ENCODE data around the gene HCAR2.
"Not testable (repeated sequence)": the region's sequence is repeated elsewhere in the genome, so short reads cannot be mapped to it uniquely, and the experiment has no call there.

The HCAR2 gene

DNA sequence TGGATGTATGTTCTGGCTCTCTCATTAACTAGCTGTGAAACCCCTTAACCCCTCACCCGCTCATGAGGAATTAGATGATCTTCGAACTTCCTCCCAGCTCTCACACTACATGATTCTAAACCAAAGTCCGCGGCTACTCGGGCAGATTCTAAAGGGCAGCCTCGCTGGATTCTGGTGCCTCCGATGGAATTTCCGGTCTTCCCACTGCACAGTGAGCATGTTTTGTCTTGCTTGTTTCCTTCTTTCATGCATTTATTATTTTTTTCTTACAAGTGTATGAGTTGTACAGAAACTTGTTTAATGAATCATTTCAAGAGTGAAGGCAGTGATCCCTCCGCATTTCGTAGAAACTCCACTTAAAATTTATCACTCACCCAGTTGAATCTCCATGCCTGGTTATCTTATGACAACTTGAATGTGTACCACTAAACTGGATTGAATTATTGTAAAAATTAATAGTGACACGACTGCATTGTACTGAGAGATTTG lies 17.9 kb upstream of the HCAR2 start:
- Histone ChIP-seq H2AFZ (ENCODE audit: low read depth) (no peak overlapping the region), H3K27ac (no peak overlapping the region), H3K36me3 (ENCODE audit: insufficient read depth) (no peaks in the 10 kb centered on the region), H4K20me1 (ENCODE audit: insufficient read depth) (no peaks in the 10 kb centered on the region), H3K9ac (no peak overlapping the region), H3K79me2 (ENCODE audit: insufficient read depth, low read depth) (no peaks in the 10 kb centered on the region), H3K4me3 (IDR thresholded peaks at IDR 0.05; ENCODE audit: insufficient read depth, low read depth, low read length) (no peak overlapping the region), H3K4me1 (ENCODE audit: low read depth, poor library complexity, severe bottlenecking) (peaks cover 14% of the 10 kb centered on the region), H3K27me3 (ENCODE audit: insufficient read depth, low read depth) (no peaks in the 10 kb centered on the region), H3K4me2 (no peak overlapping the region)
- no peak for TF ChIP-seq CTCF (conservative IDR thresholded peaks at IDR 0.05; ENCODE audit: low read depth, low read length)

DNA sequence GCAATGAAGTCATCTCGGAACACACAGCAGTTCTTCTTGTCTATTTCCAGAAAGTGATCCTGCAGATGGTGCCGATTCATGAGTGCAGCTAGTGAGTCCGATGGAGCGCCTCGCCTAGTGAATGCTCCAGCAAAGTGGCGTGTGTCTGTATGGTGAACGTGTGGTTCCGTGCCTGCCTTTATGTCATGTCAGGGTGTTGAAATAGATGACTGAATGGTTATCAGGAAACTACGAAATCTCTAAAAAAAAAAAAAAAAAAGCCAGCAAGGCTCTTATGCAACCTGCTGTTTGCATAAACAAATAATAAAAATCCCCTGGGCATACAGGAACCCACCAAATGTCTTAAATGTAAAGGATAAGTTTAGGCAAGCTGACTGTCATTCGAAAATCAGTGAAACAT lies 13.5 kb upstream of the HCAR2 start, which contains the start of gene HCAR3:
Gene HCAR3 (minus strand): TSS at position 154 of the 400 bp plus-strand sequence. CDS start 74 bp downstream, at position 80.
- not testable (repeated sequence) for H3K4me3 ChIP-seq (IDR thresholded peaks at IDR 0.05; ENCODE audit: insufficient read depth, low read depth, low read length); H2AFZ ChIP-seq (ENCODE audit: low read depth); H3K4me2 ChIP-seq; H4K20me1 ChIP-seq (ENCODE audit: insufficient read depth); H3K27ac ChIP-seq; H3K36me3 ChIP-seq (ENCODE audit: insufficient read depth); H3K27me3 ChIP-seq (ENCODE audit: insufficient read depth, low read depth); H3K79me2 ChIP-seq (ENCODE audit: insufficient read depth, low read depth); H3K9ac ChIP-seq
- H3K4me1 ChIP-seq (ENCODE audit: low read depth, poor library complexity, severe bottlenecking), result peaks cover 14% of the 10 kb centered on the region

GRCh38 chr12:122715211-122715610 lies 12.1 kb upstream of the HCAR2 start:
- H3K27me3 ChIP-seq (ENCODE audit: insufficient read depth, low read depth); H3K4me3 ChIP-seq (IDR thresholded peaks at IDR 0.05; ENCODE audit: insufficient read depth, low read depth, low read length); H2AFZ ChIP-seq (ENCODE audit: low read depth); H3K4me2 ChIP-seq; H3K36me3 ChIP-seq (ENCODE audit: insufficient read depth); H3K79me2 ChIP-seq (ENCODE audit: insufficient read depth, low read depth); H3K27ac ChIP-seq; H3K4me1 ChIP-seq (ENCODE audit: low read depth, poor library complexity, severe bottlenecking); H4K20me1 ChIP-seq (ENCODE audit: insufficient read depth); H3K9ac ChIP-seq: not testable (repeated sequence)

DNA sequence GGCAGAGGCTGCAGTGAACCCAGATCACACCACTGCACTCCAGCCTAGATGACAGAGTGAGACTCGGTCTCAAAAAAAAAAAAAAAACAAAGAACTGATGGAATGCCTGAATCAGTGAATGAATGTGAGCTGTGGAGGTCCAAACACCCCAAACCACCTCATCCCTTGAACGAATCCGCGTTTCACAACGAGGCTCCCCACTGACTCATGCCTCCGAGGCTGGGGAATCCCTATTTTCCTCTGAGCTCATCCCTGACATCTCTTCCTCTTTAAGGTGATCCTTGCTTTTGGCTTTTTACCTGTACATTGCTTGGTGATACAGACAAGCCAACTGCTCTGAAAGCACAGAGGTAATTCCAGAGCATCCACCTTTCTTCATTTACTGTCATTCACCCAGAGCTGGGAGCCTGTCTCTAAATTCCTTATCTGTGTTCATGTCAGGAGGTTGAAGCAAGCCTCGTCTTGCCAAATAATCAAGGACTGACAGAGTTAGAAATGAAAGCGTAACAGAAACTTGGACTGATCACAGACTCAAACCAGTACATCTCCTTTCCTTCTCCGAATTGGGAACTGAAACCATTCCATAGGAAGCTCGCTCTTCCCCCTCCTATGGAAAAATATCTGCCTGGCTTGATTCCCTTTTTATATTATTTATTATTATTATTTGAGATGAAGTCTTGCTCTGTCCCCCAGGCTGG lies 10.5 kb upstream of the HCAR2 start:
- H3K4me1 ChIP-seq (ENCODE audit: low read depth, poor library complexity, severe bottlenecking); H4K20me1 ChIP-seq (ENCODE audit: insufficient read depth); H3K27me3 ChIP-seq (ENCODE audit: insufficient read depth, low read depth); H3K27ac ChIP-seq; H3K4me3 ChIP-seq (IDR thresholded peaks at IDR 0.05; ENCODE audit: insufficient read depth, low read depth, low read length); H3K9ac ChIP-seq; H3K4me2 ChIP-seq; H3K79me2 ChIP-seq (ENCODE audit: insufficient read depth, low read depth); H3K36me3 ChIP-seq (ENCODE audit: insufficient read depth); H2AFZ ChIP-seq (ENCODE audit: low read depth): not testable (repeated sequence)

DNA sequence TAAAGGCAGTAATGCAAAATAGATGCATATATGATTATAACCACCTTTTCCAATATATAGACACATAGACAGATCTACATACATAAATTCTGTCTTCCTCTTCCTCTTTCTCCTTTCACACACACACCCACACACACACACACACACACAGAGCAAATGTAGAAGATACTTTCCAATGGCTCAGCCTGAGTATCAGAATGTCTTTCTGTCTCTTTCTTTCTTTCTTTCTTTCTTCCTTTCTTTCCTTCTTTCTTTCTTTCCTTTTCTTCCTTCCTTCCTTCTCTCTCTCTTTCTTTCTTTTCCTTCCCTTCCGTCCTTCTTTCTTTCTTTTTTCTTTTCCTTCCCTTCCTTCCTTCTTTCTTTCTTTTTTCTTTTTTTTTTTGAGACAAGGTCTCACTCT lies 8.1 kb upstream of the HCAR2 start:
- H3K4me3 ChIP-seq (IDR thresholded peaks at IDR 0.05; ENCODE audit: insufficient read depth, low read depth, low read length); H3K27me3 ChIP-seq (ENCODE audit: insufficient read depth, low read depth); H3K27ac ChIP-seq; H3K9ac ChIP-seq; H2AFZ ChIP-seq (ENCODE audit: low read depth); H3K4me2 ChIP-seq; H3K79me2 ChIP-seq (ENCODE audit: insufficient read depth, low read depth); H3K4me1 ChIP-seq (ENCODE audit: low read depth, poor library complexity, severe bottlenecking); H3K36me3 ChIP-seq (ENCODE audit: insufficient read depth); H4K20me1 ChIP-seq (ENCODE audit: insufficient read depth): not testable (repeated sequence)

DNA sequence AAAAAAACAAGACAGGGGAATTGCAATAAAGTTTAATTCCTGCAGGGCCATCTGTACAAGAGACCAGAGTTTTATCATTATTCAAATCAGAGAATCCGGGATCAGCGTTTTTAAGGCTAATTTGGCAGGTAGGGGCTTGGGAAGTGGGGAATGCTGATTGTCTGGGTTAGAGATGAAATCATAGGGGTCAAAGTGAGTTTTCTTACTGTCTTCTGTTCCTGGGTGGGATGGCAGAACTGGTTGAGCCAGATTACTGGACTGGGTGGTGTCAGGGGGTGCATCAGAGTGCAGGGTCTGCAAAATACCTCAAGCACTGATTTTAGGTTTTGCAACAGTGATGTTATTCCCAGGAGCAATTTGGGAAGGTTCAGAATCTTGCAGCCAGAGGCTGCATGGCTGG lies 7.2 kb upstream of the HCAR2 start:
- H3K4me1 ChIP-seq (ENCODE audit: low read depth, poor library complexity, severe bottlenecking); H3K4me2 ChIP-seq; H4K20me1 ChIP-seq (ENCODE audit: insufficient read depth); H3K9ac ChIP-seq; H3K4me3 ChIP-seq (IDR thresholded peaks at IDR 0.05; ENCODE audit: insufficient read depth, low read depth, low read length); H2AFZ ChIP-seq (ENCODE audit: low read depth); H3K27me3 ChIP-seq (ENCODE audit: insufficient read depth, low read depth); H3K36me3 ChIP-seq (ENCODE audit: insufficient read depth); H3K27ac ChIP-seq; H3K79me2 ChIP-seq (ENCODE audit: insufficient read depth, low read depth): not testable (repeated sequence)

GRCh38 chr12:122709287-122709686 lies 6.1 kb upstream of the HCAR2 start:
- not testable (repeated sequence) for H2AFZ ChIP-seq (ENCODE audit: low read depth); H3K4me3 ChIP-seq (IDR thresholded peaks at IDR 0.05; ENCODE audit: insufficient read depth, low read depth, low read length); H3K9ac ChIP-seq; H3K27me3 ChIP-seq (ENCODE audit: insufficient read depth, low read depth); H3K27ac ChIP-seq; H3K4me1 ChIP-seq (ENCODE audit: low read depth, poor library complexity, severe bottlenecking); H3K36me3 ChIP-seq (ENCODE audit: insufficient read depth); H3K4me2 ChIP-seq; H3K79me2 ChIP-seq (ENCODE audit: insufficient read depth, low read depth); H4K20me1 ChIP-seq (ENCODE audit: insufficient read depth)

GRCh38 chr12:122703841-122704240 lies 684 bp upstream of the HCAR2 start:
- H3K27me3 ChIP-seq (ENCODE audit: insufficient read depth, low read depth); H3K27ac ChIP-seq; H3K4me2 ChIP-seq; H3K4me1 ChIP-seq (ENCODE audit: low read depth, poor library complexity, severe bottlenecking); H3K79me2 ChIP-seq (ENCODE audit: insufficient read depth, low read depth); H4K20me1 ChIP-seq (ENCODE audit: insufficient read depth); H3K36me3 ChIP-seq (ENCODE audit: insufficient read depth); H3K4me3 ChIP-seq (IDR thresholded peaks at IDR 0.05; ENCODE audit: insufficient read depth, low read depth, low read length); H2AFZ ChIP-seq (ENCODE audit: low read depth); H3K9ac ChIP-seq: not testable (repeated sequence)

- H3K36me3 ChIP-seq (ENCODE audit: insufficient read depth); H3K27me3 ChIP-seq (ENCODE audit: insufficient read depth, low read depth); H3K4me2 ChIP-seq; H3K79me2 ChIP-seq (ENCODE audit: insufficient read depth, low read depth); H4K20me1 ChIP-seq (ENCODE audit: insufficient read depth); H3K27ac ChIP-seq; H2AFZ ChIP-seq (ENCODE audit: low read depth); H3K4me3 ChIP-seq (IDR thresholded peaks at IDR 0.05; ENCODE audit: insufficient read depth, low read depth, low read length); H3K4me1 ChIP-seq (ENCODE audit: low read depth, poor library complexity, severe bottlenecking); H3K9ac ChIP-seq: not testable (repeated sequence)
Measured at GRCh38 chr12:122701481-122701880, 1.7 kb downstream of the HCAR2 start.
